GM12801 (cell line): ENCODE measurements around the gene SP7.
A peak's percentile ranks its signal among the peaks of the same experiment; 100 is the strongest.

Experiments used
- CTCF ChIP-seq: IDR thresholded peaks from one replicate; pipeline ENCODE4 v1.5.1; 2011; ENCODE audit warnings: control low read depth; ENCODE audit not compliant: insufficient read length; ENCODE audit errors: extremely low read depth

SP7 gene

GRCh38 chr12:53352331-53353256 lies 16.4 kb upstream of the SP7 start:
- TF ChIP-seq CTCF = peak; percentile 29

GRCh38 chr12:53347905-53348304 lies 11.8 kb upstream of the SP7 start:
- no peak for TF ChIP-seq CTCF

GRCh38 chr12:53346491-53346890 lies 10.3 kb upstream of the SP7 start:
- TF ChIP-seq CTCF = no peak

GRCh38 chr12:53345486-53346188 lies 9.5 kb upstream of the SP7 start:
- no peak for TF ChIP-seq CTCF

GRCh38 chr12:53344824-53345485 lies 8.8 kb upstream of the SP7 start:
- no peak for TF ChIP-seq CTCF

GRCh38 chr12:53344487-53344823 lies 8.3 kb upstream of the SP7 start:
- no peak for TF ChIP-seq CTCF

- TF ChIP-seq CTCF = no peak
These were observed 7.8 kb upstream of the SP7 start for GRCh38 chr12:53343969-53344368.
